Stomach (tissue), 4 donors: ENCODE results near the gene SESN3.

Experiments used
- CTCF ChIP-seq, 7 experiments: fragments of 450-650 bp in 4 of 7; fragments of 200-600 bp in 3 of 7; sonication (generic) in 3 of 7; IDR thresholded peaks; one replicate each; pipeline ENCODE4 v1.5.1; 2016 to 2019; ENCODE audit warnings: antibody characterized with exemption in 7 of 7, control low read depth in 2 of 7, mild to moderate bottlenecking in 1 of 7
- EP300 ChIP-seq: sonication (generic); formaldehyde crosslinking; IDR thresholded peaks from one replicate; pipeline ENCODE4 v1.6.1; 2017; ENCODE audit warnings: antibody characterized with exemption
- POLR2A ChIP-seq, 4 donors: fragments of 450-650 bp; IDR thresholded peaks; one replicate each; pipeline ENCODE4 v1.6.1; 2016; ENCODE audit warnings: antibody characterized with exemption in 4 of 4, control low read depth in 2 of 4, mild to moderate bottlenecking in 1 of 4, moderate library complexity in 1 of 4
- POLR2AphosphoS5 ChIP-seq, 3 donors: sonication (generic); formaldehyde crosslinking; IDR thresholded peaks; one replicate each; pipeline ENCODE4 v1.6.1; 2016; ENCODE audit warnings: antibody characterized with exemption in 3 of 3

- TF ChIP-seq POLR2A (IDR thresholded peaks at IDR 0.05), result no peak
- no peak for TF ChIP-seq CTCF (IDR thresholded peaks at IDR 0.05)
- TF ChIP-seq POLR2AphosphoS5 (IDR thresholded peaks at IDR 0.05), result no peak
- no peak for TF ChIP-seq EP300
These were observed 73.2 kb downstream of the SESN3 start for GRCh38 chr11:95157824-95158223.
